Activated CD4-positive, alpha-beta T cell treated with anti-CD3 and anti-CD28 coated beads for 48 hours (primary cell): ENCODE measurements around the gene PLOD3.
"Not testable (repeated sequence)": the region's sequence is repeated elsewhere in the genome, so short reads cannot be mapped to it uniquely, and the experiment has no call there.

Source experiments
- DNase-seq: peaks from one replicate; pipeline ENCODE4 v3.0.0-alpha.2; 2020

The PLOD3 gene

GRCh38 chr7:101208794-101209193 is 8.6 kb downstream of the PLOD3 start:
- DNase-seq, result no peak

- no peak for DNase-seq
Observed at GRCh38 chr7:101207459-101207858, 9.9 kb downstream of the PLOD3 start.

- no peak for DNase-seq
Observed at GRCh38 chr7:101206665-101207042, 10.7 kb downstream of the PLOD3 start.

GRCh38 chr7:101205901-101206664 is 11.3 kb downstream of the PLOD3 start:
- no peak for DNase-seq

GRCh38 chr7:101203740-101204738 is 13.3 kb downstream of the PLOD3 start:
- peak; percentile 24 for DNase-seq

- no peak for DNase-seq
Observed at GRCh38 chr7:101202603-101202918, 14.8 kb downstream of the PLOD3 start.

GRCh38 chr7:101201695-101202602 is 15.4 kb downstream of the PLOD3 start:
- DNase-seq, result peak; percentile 13

- DNase-seq, result no peak
Observed at GRCh38 chr7:101200862-101201599, 16.4 kb downstream of the PLOD3 start, which contains the start of gene MOGAT3. MOGAT3 (minus strand) TSS chr7:101201036; CDS start chr7:101200854, 182 bp downstream.

GRCh38 chr7:101200504-101200861 is 16.9 kb downstream of the PLOD3 start:
- DNase-seq, result no peak

GRCh38 chr7:101199522-101199921 is 17.9 kb downstream of the PLOD3 start:
- DNase-seq, result not testable (repeated sequence)

- no peak for DNase-seq
Observed at GRCh38 chr7:101198476-101198875, 18.9 kb downstream of the PLOD3 start.

GRCh38 chr7:101197991-101198390 is 19.4 kb downstream of the PLOD3 start:
- no peak for DNase-seq

GRCh38 chr7:101195884-101196283 is 21.5 kb downstream of the PLOD3 start:
- no peak for DNase-seq

- no peak for DNase-seq
Observed at GRCh38 chr7:101189109-101189508, 28.3 kb downstream of the PLOD3 start.

GRCh38 chr7:101186844-101187428 is 30.4 kb downstream of the PLOD3 start:
- no peak for DNase-seq

GRCh38 chr7:101186194-101186593 is 31.2 kb downstream of the PLOD3 start:
- no peak for DNase-seq

- DNase-seq, result no peak
Observed at GRCh38 chr7:101185258-101185839, 32.0 kb downstream of the PLOD3 start.

- no peak for DNase-seq
Observed at GRCh38 chr7:101180130-101180755, 37.1 kb downstream of the PLOD3 start, which contains the start of gene NAT16. NAT16 (minus strand) TSS chr7:101180293; CDS start chr7:101174807, 5,486 bp downstream.

- DNase-seq, result no peak
Observed at GRCh38 chr7:101179713-101180112, 37.7 kb downstream of the PLOD3 start.

GRCh38 chr7:101179117-101179516 is 38.3 kb downstream of the PLOD3 start:
- DNase-seq, result peak; percentile 18

- DNase-seq, result no peak
Observed at GRCh38 chr7:101177644-101178043, 39.7 kb downstream of the PLOD3 start.
